Measurements from ENCODE around the gene DNMBP. TPM values are rescaled to one million over a fixed set of nuclear protein-coding genes. Genes with fewer than 3 reads are reported as not detected.
"Not testable (repeated sequence)": the region's sequence is repeated elsewhere in the genome, so short reads cannot be mapped to it uniquely, and the experiment has no call there.

DNMBP gene
- total RNA-seq, 2 experiments from 2014 or later: 2.0 to 2.4 TPM

DNA sequence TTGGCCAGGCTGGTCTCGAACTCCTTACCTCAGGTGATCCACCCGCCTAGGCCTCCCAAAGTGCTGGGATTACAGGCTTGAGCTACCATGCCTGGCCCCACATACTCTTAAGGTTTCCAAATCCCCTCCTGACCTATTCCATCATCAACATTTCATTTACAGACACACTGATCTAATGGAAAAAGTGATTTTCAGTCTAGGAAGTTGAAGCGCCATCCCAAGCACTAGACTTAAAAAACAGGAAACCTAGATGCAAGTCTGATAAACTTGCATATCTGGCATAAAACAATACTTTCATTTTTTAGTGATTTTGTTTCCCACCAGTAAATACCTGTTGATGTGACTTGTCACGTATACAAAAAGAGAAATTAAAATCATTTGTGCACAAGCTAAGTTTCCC lies 44.0 kb downstream of the DNMBP start:
- ChIA-PET CTCF (interaction anchor here (1.1 to 1.2 kb wide), 2 partner anchors 11 to 16 kb away, joined by 3 to 4 read pairs; no protein-coding TSS in a partner anchor), POLR2A (no interaction called here)

DNA sequence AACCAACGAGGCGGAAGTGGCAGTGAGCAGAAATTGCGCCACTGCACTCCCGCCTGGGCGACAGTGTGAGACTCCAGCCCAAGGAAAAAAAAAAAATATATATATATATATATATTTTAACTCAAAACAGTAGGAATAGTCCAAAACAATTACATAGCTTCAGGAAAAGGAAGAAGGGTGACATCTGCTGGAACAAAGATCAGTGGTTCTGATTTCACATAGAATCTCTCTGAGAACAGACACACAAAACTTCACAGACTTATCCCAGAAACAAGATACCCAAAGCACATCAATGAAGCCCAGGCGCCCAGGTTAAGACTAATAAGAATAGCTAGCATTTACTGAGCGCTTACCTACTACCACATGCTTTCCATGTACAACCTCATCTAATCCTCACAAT lies 45.0 kb downstream of the DNMBP start:
- POLR2A ChIA-PET: no interaction called here

DNA sequence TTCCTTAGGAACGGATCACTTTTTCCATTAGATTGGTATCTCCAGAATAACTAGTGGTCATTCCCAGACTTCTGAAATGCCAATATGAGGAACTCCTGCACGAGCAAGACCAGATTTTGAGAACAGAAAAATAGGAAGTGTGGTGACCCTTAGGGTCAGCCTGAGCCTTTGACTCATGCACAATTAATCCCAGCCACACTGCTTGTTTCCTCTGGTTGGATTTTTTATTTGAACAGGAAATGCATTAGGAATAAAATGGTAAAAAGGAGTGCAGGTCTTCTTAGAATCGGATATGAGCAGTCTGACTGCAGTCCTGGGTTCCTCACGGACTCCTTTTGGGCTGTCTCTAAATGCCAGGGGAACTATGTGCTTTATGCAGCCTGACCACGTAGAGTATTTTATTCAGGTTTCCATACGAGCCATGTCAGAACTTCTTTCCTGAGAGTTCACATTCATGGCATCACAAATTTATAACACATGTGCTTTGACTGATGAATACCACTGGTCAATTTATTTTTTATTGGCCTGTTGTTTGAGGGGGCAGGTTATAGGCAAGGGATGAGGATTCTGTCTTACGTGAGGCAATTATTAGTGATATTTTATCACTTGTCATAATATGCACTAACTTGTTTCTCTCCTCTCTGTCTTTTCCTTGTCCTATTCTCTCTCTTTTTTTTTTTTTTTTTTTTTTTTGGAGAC lies 46.1 kb downstream of the DNMBP start:
- CTCF ChIA-PET, POLR2A ChIA-PET: not testable (repeated sequence)

More for the DNA sequence above, 45.0 kb downstream of the DNMBP start:
- CTCF ChIA-PET: interaction anchor here (0.6 to 1.1 kb wide), 3 partner anchors 12 to 105 kb away, joined by 3 to 5 read pairs (median 3); no protein-coding TSS in a partner anchor

DNA sequence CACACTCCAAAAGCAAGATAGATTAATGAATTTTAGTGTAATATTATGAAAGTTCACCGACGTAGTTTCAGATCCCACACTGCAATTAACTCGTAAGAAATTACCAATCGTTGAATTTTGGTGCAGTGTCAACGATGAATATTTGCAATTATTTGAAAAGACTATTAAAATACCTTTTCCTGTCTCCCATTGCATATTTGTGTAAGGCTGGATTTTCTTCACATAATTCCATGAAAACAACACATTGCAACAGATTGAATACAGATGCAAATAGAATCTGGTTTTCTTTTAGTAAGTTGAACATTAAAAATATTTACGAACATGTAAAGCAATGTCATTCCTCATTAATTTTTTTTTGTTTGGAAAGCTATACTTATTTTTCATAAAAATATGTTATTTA lies 50.9 kb downstream of the DNMBP start:
- POLR2A ChIA-PET: no interaction called here
- CTCF ChIA-PET: no interaction called here

DNA sequence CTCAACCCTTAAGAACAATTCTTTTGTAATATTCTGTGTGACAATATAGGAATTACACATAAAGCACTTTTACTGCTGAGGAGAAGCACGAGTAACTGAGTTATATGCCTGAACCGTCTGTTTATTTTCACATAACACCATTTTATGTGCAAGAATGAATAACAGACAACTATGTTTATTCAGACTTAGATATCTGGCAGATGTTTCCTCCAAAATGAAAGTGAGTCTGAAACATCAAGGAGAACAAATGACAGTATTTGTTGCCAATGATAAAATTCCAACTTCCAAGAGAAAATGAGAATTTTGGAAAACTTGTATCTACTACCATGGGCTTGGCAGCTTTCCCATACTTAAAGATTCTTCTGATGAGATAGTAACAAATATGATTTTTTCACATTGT lies 51.4 kb downstream of the DNMBP start:
- ChIA-PET POLR2A (no interaction called here), CTCF (no interaction called here)

DNA sequence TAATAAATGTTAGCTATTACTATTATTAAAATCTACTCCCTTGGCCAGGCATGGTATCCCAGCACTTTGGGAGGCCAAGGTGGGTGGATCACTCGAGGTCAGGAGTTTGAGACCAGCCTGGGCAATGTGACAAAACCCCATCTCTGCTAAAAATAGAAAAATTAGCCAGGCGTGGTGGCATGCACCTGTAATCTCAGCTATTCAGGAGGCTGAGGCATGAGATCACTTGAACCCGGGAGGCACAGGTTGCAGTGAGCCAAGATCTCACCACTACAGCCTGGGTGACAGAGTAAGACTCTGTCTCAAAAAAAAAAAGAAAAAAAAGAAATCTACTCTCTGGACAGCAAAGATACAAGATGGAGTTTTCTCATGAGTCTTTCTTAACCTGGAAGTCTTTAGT lies 56.2 kb downstream of the DNMBP start:
- POLR2A ChIA-PET, CTCF ChIA-PET: not testable (repeated sequence)

GRCh38 chr10:99952799-99953198 lies 56.9 kb downstream of the DNMBP start:
- ChIA-PET CTCF (no interaction called here), POLR2A (no interaction called here)

- CTCF ChIA-PET: interaction anchor here (0.6 kb wide), 1 partner anchor 19 kb away, joined by 5 read pairs; no protein-coding TSS in a partner anchor
- POLR2A ChIA-PET: not testable (repeated sequence)
Observed at GRCh38 chr10:99946051-99946450, 63.7 kb downstream of the DNMBP start.

DNA sequence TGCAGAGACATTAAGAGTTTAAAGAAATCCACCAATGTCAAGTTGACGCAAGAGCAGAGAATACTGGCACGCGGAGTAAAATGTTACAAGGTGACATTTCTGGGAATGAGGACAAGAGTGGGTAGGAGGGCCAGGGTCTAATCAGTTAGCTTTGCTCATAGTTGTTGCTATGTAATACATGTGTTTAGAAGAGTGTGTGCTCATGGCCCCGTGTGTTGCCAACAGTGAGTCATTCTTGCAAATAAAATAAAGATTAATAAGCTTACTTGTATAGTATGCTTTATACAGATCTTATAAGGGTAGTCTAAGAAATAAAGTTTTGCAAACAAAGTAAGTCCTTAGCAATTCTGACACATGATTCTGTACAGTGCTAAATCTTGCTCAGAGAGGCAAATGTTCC lies 64.5 kb downstream of the DNMBP start:
- POLR2A ChIA-PET: no interaction called here
- CTCF ChIA-PET: no interaction called here

GRCh38 chr10:99944860-99945259 lies 64.9 kb downstream of the DNMBP start:
- POLR2A ChIA-PET: no interaction called here
- CTCF ChIA-PET: no interaction called here

GRCh38 chr10:99943908-99944307 lies 65.8 kb downstream of the DNMBP start:
- ChIA-PET POLR2A (no interaction called here), CTCF (interaction anchor here (0.5 kb wide), 1 partner anchor 192 kb away, joined by 3 read pairs; no protein-coding TSS in a partner anchor)

- ChIA-PET POLR2A (no interaction called here), CTCF (no interaction called here)
Observed at GRCh38 chr10:99941942-99942820, 67.6 kb downstream of the DNMBP start.

DNA sequence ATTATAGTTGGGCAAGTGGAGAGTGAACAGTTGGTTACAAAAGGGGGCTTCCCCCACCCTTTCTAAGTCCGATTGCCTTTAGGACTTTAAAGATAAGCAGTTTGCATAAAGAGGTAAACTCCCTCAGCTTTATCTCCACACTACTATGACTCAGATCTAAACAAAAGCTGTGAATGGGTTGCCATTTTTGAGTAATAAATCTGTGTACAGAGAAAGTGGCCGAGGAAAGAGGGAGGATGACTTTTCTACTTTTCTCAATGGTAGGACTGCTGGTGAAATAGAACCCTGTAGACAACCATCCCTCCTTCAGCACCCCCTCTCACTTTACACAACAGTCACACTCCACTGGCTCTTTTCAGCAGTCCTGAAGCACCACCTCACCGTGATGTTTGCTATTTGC lies 71.2 kb downstream of the DNMBP start:
- ChIA-PET POLR2A (no interaction called here), CTCF (no interaction called here)

GRCh38 chr10:99937630-99938029 lies 72.1 kb downstream of the DNMBP start:
- POLR2A ChIA-PET: no interaction called here
- CTCF ChIA-PET: no interaction called here

- CTCF ChIA-PET, POLR2A ChIA-PET: not testable (repeated sequence)
Observed at GRCh38 chr10:99932203-99932957, 77.4 kb downstream of the DNMBP start.

DNA sequence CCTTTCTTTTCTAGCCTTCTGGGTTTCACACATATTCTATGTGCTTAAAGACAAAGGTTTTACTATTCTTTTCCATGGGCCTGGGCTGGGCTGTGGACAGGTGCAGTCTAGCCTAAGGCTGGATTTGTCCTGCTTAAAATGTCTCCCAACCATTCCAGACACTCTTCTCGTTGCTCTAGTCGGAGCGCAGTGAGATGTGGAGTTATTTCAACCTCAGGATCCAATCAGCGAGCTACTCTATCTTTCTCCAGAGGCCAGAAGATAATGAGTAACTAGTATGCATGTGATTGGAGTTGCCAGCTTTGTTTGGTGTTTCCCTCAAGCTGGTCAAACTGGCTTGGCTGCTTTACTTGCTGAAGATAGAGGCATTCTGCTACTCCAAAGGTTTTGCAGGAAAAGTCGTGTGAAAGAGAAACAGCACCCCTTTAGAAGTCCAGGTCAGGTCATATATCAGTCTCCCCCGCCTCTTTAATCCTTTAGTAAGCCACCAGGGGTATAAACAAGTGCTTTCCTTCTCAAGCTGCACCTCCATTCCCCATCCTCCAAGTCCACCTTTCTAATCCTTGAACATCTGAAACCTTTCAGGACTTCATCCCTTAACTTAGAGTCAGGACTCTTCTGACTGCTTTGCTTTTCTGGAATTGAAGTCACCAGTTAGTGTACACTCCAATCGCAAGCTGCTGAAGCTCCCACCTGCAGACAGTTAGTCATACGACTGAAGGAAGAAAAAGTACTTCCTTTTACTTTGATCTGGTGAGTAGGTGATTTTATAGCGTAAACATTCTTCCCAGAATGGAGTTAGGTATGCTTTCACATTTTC lies 78.8 kb downstream of the DNMBP start:
- CTCF ChIA-PET: no interaction called here
- POLR2A ChIA-PET: no interaction called here

DNA sequence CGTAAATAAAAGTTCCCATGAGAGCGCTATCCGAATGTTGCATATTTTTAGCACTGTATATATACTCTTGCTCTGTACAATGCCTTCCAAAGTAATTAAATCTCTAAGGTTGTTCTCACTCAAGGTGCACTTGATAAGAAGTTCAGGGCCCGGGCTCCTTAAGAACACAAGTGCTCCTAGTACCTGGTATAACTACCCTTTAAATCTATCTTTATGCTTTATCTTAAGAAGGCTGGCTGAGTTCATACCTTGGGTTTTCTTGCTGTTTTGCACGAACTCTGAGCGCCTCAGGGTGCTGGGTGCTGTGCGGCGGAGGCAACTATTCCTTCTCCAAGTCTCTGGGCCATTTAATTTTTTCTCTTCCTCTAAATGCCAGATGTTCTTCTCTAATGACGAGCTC lies 80.4 kb downstream of the DNMBP start:
- CTCF ChIA-PET: interaction anchor here (0.6 kb wide), 1 partner anchor 33 kb away, joined by 3 read pairs; no protein-coding TSS in a partner anchor

DNA sequence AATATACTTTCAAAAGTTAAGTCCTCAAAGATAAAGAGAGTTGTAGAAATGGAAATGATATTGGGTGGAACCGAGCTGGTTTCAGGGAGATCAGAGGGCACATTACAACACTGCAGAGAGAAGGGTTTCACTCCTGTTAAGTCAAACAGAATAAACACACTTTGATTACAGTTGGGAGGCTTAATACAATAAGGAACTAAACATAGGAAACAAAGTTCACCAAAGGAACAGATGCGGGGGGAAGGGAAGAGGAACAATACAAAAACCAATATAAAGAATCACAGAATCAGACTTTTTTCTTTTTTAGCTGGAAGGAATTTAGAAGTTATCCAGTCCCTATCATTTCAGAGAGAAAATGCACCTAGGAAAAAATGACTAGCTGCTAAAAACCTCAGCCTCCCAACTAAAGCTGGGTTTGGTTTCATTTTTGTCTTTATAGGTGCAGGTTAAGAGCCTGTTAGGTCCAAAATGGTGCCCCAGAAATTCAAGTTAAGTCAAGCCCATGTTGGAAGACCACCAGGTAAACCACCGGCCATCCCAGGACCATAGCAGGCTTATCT lies 81.9 kb downstream of the DNMBP start:
- CTCF ChIA-PET: no interaction called here
- POLR2A ChIA-PET: no interaction called here

More for the DNA sequence above, 80.4 kb downstream of the DNMBP start:
- POLR2A ChIA-PET: no interaction called here
